Liver (tissue), 9 donors: ENCODE measurements around the gene GAN. TPM values are rescaled to one million over a fixed set of nuclear protein-coding genes. Genes with fewer than 3 reads are reported as not detected.

Experiments
- DNase-seq: peaks from one replicate; pipeline ENCODE4 v3.0.0-alpha.2; 2017; ENCODE audit warnings: low spot score
- H3K27ac ChIP-seq, 2 donors: one replicate each; pipeline ENCODE4 v1.7.0; 2013; ENCODE audit warnings: inconsistent platforms in 2 of 2, low read length in 2 of 2, control low read depth in 1 of 2, low read depth in 1 of 2, mild to moderate bottlenecking in 1 of 2
- H3K27me3 ChIP-seq, 4 donors: one replicate each; pipeline versions ENCODE4 v1.6.1 to v1.7.0; 2013; ENCODE audit warnings: low read length in 3 of 4, inconsistent platforms in 1 of 4, mild to moderate bottlenecking in 1 of 4, moderate library complexity in 1 of 4; ENCODE audit not compliant: control insufficient read depth in 4 of 4, insufficient read depth in 4 of 4
- H3K36me3 ChIP-seq, 4 donors: one replicate each; pipeline versions ENCODE4 v1.6.1 to v1.7.0; 2013; ENCODE audit warnings: low read length in 3 of 4, mild to moderate bottlenecking in 3 of 4, low read depth in 1 of 4, moderate library complexity in 1 of 4; ENCODE audit not compliant: control insufficient read depth in 4 of 4, insufficient read depth in 3 of 4
- H3K4me1 ChIP-seq, 4 donors: one replicate each; pipeline versions ENCODE4 v1.6.1 to v1.7.0; 2013; ENCODE audit warnings: low read length in 3 of 4, mild to moderate bottlenecking in 3 of 4, moderate library complexity in 1 of 4; ENCODE audit not compliant: control insufficient read depth in 4 of 4, insufficient read depth in 4 of 4
- H3K4me3 ChIP-seq, 3 donors: one replicate each; pipeline versions ENCODE4 v1.6.1 to v1.7.0; 2013; ENCODE audit warnings: low read length in 3 of 3, control low read depth in 1 of 3, low read depth in 1 of 3, mild to moderate bottlenecking in 1 of 3
- H3K9ac ChIP-seq, 2 donors: one replicate each; pipeline ENCODE4 v1.7.0; 2013; ENCODE audit warnings: low read length in 2 of 2, mild to moderate bottlenecking in 2 of 2, moderate library complexity in 2 of 2, control low read depth in 1 of 2, low read depth in 1 of 2
- H3K9me3 ChIP-seq, 4 donors: one replicate each; pipeline versions ENCODE4 v1.6.1 to v1.7.0; 2013; ENCODE audit warnings: low read length in 3 of 4; ENCODE audit not compliant: control insufficient read depth in 4 of 4
- FOXA1 ChIP-seq: IDR thresholded peaks from 2 replicates; pipeline ENCODE4 v1.6.1; 2016; ENCODE audit warnings: antibody characterized with exemption
- FOXA2 ChIP-seq: IDR thresholded peaks from 2 replicates; pipeline ENCODE4 v1.6.1; 2016; ENCODE audit warnings: antibody characterized with exemption
- GABPA ChIP-seq, 2 donors: IDR thresholded peaks in 1 of 2; conservative IDR thresholded peaks in 1 of 2; 2 replicates each; pipeline ENCODE4 v1.6.1; 2016; ENCODE audit warnings: antibody characterized with exemption in 2 of 2, mild to moderate bottlenecking in 1 of 2, moderate library complexity in 1 of 2
- HNF4A ChIP-seq, 2 donors: conservative IDR thresholded peaks; 2 replicates each; pipeline ENCODE4 v1.6.1; 2016; ENCODE audit warnings: antibody characterized with exemption in 2 of 2, mild to moderate bottlenecking in 2 of 2
- HNF4G ChIP-seq: IDR thresholded peaks from 2 replicates; pipeline ENCODE4 v1.6.1; 2016; ENCODE audit warnings: antibody characterized with exemption
- JUND ChIP-seq, 2 donors: IDR thresholded peaks; 2 replicates each; pipeline ENCODE4 v1.6.1; 2016; ENCODE audit warnings: antibody characterized with exemption in 2 of 2
- NR2F2 ChIP-seq: IDR thresholded peaks from 2 replicates; pipeline ENCODE4 v1.6.1; 2016; ENCODE audit warnings: antibody characterized with exemption
- REST ChIP-seq: IDR thresholded peaks from 2 replicates; pipeline ENCODE4 v1.6.1; 2016; ENCODE audit warnings: antibody characterized with exemption, mild to moderate bottlenecking
- RXRA ChIP-seq, 2 donors: IDR thresholded peaks; 2 replicates each; pipeline ENCODE4 v1.6.1; 2017 to 2018; ENCODE audit warnings: antibody characterized with exemption in 2 of 2, mild to moderate bottlenecking in 1 of 2
- SP1 ChIP-seq: IDR thresholded peaks from 2 replicates; pipeline ENCODE4 v1.6.1; 2018; ENCODE audit warnings: antibody characterized with exemption, mild to moderate bottlenecking
- WGBS: extraction: QIAGEN DNeasy Blood & Tissue Kit; methylation state at CpG from one replicate; pipeline ENCODE4 v1.1.7; 2013; 5-methylcytosine and 5-hydroxymethylcytosine counted together
- polyA plus RNA-seq, 2 donors: library from polyadenylated mRNA; stranded (reverse) in 1 of 2; unstranded in 1 of 2; fragments of 200-250 nt in 1 of 2; fragments of >200 nt in 1 of 2; fragmentation: Nextera tagmentation in 1 of 2; extraction: Ambion mirVana in 1 of 2; gene quantifications; one replicate each; pipeline versions ENCODE4 v1.2.1 to v1.2.3, GENCODE V29; 2013 to 2015
- total RNA-seq, 2 donors: library from RNA; depleted of rRNA; stranded (reverse); fragments of >200 nt; gene quantifications; one replicate each; pipeline ENCODE4 v1.2.3, GENCODE V29; 2014
- TF ChIP-seq, protein P1 (sequence below): IDR thresholded peaks from 2 replicates; pipeline ENCODE4 v1.6.1; 2016; ENCODE audit warnings: antibody characterized with exemption
- donor health status: healthy.
- donor health status: healthy.
- donor health status: healthy.
- donor health status: healthy.
- donor health status: healthy.

GAN gene
- total and polyA plus RNA-seq, 4 donors, result 0.33 to 5.5 (median 1.5) TPM

- Histone ChIP-seq H3K4me1 (peaks cover 0 to 8% (median 0%) of the 10 kb centered on the region in 4 donors), H3K9me3 (no peaks in the 10 kb centered on the region), H3K27me3 (no peaks in the 10 kb centered on the region), H3K36me3 (no peaks in the 10 kb centered on the region), H3K9ac (no peak overlapping the region), H3K4me3 (no peak overlapping the region), H3K27ac (no peak overlapping the region)
- 95% methylated on average over 5 of the region's 5 CpGs for WGBS
- no peak for DNase-seq
- TF ChIP-seq FOXA2 (no peak), HNF4G (no peak), JUND (IDR thresholded peaks at IDR 0.05) (no peak), REST (no peak), NR2F2 (no peak), SP1 (no peak)
These were observed 46.3 kb upstream of the GAN start for GRCh38 chr16:81268509-81268908.

DNA sequence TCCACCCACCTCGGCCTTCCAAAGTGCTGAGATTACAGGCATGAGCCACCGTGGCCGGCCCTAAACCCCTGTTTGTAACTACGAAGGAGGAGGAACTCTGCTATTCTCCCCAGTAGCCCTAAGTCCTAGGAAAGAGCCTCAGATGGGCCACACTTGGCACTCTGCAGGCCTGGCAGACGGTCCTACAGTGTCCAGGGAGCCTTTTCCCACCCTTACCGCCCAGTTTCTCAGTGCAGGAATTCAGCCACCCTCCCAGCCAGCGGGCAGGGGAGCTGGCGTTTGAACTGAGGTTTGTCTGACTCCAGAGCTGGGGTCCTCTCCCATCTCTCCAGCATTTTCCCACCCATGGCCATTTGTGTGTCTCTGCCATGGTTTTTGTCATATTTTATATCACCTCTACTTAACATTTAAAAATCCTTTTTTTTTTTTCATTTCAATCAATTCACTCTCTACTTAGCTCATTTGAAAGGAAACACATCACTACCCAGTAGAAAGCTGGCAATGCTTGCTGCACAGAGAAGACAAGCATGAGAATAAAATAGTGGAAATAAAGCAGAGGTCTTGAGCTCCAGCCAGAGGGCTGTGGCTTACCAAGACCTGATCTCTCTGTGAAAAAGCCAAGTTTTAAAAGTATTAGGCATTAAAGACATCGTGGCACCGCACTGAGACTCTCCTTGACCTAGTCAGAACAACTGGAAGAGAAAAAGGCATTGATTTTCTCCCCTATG, 41.4 kb upstream of the GAN start:
- H3K4me3 ChIP-seq, result no peak overlapping the region
- H3K27me3 ChIP-seq, result no peaks in the 10 kb centered on the region
- DNase-seq, result no peak
- no peaks in the 10 kb centered on the region for H3K36me3 ChIP-seq
- 71% methylated on average over 10 of the region's 10 CpGs for WGBS
- no peak overlapping the region for H3K27ac ChIP-seq
- TF ChIP-seq RXRA (IDR thresholded peaks at IDR 0.05) (no peak), HNF4A (conservative IDR thresholded peaks at IDR 0.05) (no peak)
- no peak overlapping the region for H3K9ac ChIP-seq
- no peaks in the 10 kb centered on the region for H3K9me3 ChIP-seq
- no peaks in the 10 kb centered on the region for H3K4me1 ChIP-seq

- Histone ChIP-seq H3K27me3 (no peaks in the 10 kb centered on the region), H3K4me3 (no peak overlapping the region), H3K4me1 (no peaks in the 10 kb centered on the region), H3K27ac (no peak overlapping the region), H3K9ac (no peak overlapping the region), H3K9me3 (no peaks in the 10 kb centered on the region), H3K36me3 (no peaks in the 10 kb centered on the region)
- TF ChIP-seq GABPA (IDR thresholded peaks at IDR 0.05 in 1 of 2, conservative IDR thresholded peaks at IDR 0.05 in 1 of 2) (no peak), FOXA1 (no peak), REST (no peak), SP1 (no peak), FOXA2 (no peak), NR2F2 (peak; percentile 65)
- TF ChIP-seq, protein P1, sequence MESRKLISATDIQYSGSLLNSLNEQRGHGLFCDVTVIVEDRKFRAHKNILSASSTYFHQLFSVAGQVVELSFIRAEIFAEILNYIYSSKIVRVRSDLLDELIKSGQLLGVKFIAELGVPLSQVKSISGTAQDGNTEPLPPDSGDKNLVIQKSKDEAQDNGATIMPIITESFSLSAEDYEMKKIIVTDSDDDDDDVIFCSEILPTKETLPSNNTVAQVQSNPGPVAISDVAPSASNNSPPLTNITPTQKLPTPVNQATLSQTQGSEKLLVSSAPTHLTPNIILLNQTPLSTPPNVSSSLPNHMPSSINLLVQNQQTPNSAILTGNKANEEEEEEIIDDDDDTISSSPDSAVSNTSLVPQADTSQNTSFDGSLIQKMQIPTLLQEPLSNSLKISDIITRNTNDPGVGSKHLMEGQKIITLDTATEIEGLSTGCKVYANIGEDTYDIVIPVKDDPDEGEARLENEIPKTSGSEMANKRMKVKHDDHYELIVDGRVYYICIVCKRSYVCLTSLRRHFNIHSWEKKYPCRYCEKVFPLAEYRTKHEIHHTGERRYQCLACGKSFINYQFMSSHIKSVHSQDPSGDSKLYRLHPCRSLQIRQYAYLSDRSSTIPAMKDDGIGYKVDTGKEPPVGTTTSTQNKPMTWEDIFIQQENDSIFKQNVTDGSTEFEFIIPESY, result no peak
- WGBS, result 71% methylated on average over 9 of the region's 9 CpGs
- no peak for DNase-seq
These were observed 39.7 kb upstream of the GAN start for GRCh38 chr16:81275064-81275532.
